RWPE1 (cell line): ENCODE measurements around the gene ZNF660.
A peak's percentile ranks its signal among the peaks of the same experiment; 100 is the strongest.

Source experiments
- CTCF ChIA-PET: fragments of 350-600 bp; sonication (Branson Sonifier 250); formaldehyde crosslinking; extraction: SDS; loops from one replicate; lab custom pipeline; 2021; lab: Yijun Ruan, JAX
- POLR2A ChIA-PET: fragments of 400-600 bp; formaldehyde crosslinking; extraction: SDS; loops from one replicate; lab custom pipeline; 2020; ENCODE audit warnings: antibody characterized with exemption; ENCODE audit not compliant: low non-redundant PET; lab: Yijun Ruan, JAX
- DNase-seq: peaks from one replicate; pipeline ENCODE4 v3.0.0; 2012; ENCODE audit warnings: low spot score
- H3K27ac ChIP-seq: fragments of 450-650 bp; 2 replicates; pipeline ENCODE4 v1.5.1; 2017
- CTCF ChIP-seq: fragments of 450-650 bp; conservative IDR thresholded peaks from 2 replicates; pipeline ENCODE4 v1.5.1; 2017; ENCODE audit warnings: low read depth, mild to moderate bottlenecking

The ZNF660 gene

GRCh38 chr3:44642337-44642736 lies 57.6 kb downstream of the ZNF660 start:
- CTCF ChIA-PET = interaction anchor here (0.7 kb wide), 1 partner anchor 131 kb away, joined by 3 read pairs; no protein-coding TSS in a partner anchor
- no peak overlapping the region for H3K27ac ChIP-seq
- DNase-seq = no peak
- TF ChIP-seq CTCF = no peak
- POLR2A ChIA-PET = no interaction called here

GRCh38 chr3:44643024-44643423 lies 58.3 kb downstream of the ZNF660 start:
- ChIA-PET CTCF (no interaction called here), POLR2A (no interaction called here)
- no peak for TF ChIP-seq CTCF
- H3K27ac ChIP-seq = no peak overlapping the region
- DNase-seq = no peak

- ChIA-PET POLR2A (no interaction called here), CTCF (no interaction called here)
- DNase-seq = no peak
- no peak for TF ChIP-seq CTCF
- H3K27ac ChIP-seq = no peak overlapping the region
These were observed 63.0 kb downstream of the ZNF660 start for GRCh38 chr3:44647771-44648170.

GRCh38 chr3:44648564-44649229 lies 63.9 kb downstream of the ZNF660 start, which contains the start of gene ZNF35:
TSS of gene ZNF35 (plus strand) at chr3:44648732. CDS start at chr3:44651068, 2,336 bp downstream.
- H3K27ac ChIP-seq = peak within 1 kb of the TSS; percentile 64
- ChIA-PET POLR2A (no interaction called here), CTCF (no interaction called here)

More at GRCh38 chr3:44648564-44649229, 63.9 kb downstream of the ZNF660 start, which contains the start of gene ZNF35:
- no peak for TF ChIP-seq CTCF
- DNase-seq = peak; percentile 85
